Fibroblast of pulmonary artery (primary cell): ENCODE measurements around the gene CLSTN2.

Source experiments
- DNase-seq: peaks from one replicate; pipeline ENCODE4 v3.0.0-alpha.2; 2010; ENCODE audit warnings: low read depth
- H3K4me3 ChIP-seq: replicated peaks from 2 replicates; pipeline ENCODE4 v1.5.1; 2011; ENCODE audit warnings: low read depth, mild to moderate bottlenecking, control low read depth, low read length, moderate library complexity
- TF ChIP-seq, protein P1 (sequence below): IDR thresholded peaks from 2 replicates; pipeline ENCODE4 v1.5.1; 2011; ENCODE audit warnings: mild to moderate bottlenecking, control low read depth, low read length, inconsistent platforms; ENCODE audit errors: missing control alignments

Gene CLSTN2

DNA sequence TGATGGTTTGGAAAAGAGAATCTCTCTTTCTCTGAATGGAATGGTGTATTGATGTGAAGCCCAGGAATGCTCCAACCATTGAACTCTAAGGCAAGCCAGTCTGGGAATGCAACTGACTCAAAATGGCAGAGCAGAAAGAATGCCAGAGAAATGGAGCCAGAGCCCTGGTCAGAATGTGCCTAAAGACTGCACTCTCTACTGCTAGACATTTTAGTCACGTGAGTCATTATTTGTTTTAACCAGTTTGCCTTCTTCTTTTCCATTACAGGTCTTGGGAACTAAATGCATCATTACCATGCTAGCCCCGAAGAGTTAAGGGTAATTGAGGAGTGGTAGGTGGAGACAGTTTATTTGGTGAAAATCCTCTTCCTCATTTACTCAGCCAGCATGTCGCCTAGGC, 675.6 kb downstream of the CLSTN2 start:
- TF ChIP-seq, protein P1, sequence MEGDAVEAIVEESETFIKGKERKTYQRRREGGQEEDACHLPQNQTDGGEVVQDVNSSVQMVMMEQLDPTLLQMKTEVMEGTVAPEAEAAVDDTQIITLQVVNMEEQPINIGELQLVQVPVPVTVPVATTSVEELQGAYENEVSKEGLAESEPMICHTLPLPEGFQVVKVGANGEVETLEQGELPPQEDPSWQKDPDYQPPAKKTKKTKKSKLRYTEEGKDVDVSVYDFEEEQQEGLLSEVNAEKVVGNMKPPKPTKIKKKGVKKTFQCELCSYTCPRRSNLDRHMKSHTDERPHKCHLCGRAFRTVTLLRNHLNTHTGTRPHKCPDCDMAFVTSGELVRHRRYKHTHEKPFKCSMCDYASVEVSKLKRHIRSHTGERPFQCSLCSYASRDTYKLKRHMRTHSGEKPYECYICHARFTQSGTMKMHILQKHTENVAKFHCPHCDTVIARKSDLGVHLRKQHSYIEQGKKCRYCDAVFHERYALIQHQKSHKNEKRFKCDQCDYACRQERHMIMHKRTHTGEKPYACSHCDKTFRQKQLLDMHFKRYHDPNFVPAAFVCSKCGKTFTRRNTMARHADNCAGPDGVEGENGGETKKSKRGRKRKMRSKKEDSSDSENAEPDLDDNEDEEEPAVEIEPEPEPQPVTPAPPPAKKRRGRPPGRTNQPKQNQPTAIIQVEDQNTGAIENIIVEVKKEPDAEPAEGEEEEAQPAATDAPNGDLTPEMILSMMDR: no peak
- DNase-seq: no peak
- no peak overlapping the region for H3K4me3 ChIP-seq

DNA sequence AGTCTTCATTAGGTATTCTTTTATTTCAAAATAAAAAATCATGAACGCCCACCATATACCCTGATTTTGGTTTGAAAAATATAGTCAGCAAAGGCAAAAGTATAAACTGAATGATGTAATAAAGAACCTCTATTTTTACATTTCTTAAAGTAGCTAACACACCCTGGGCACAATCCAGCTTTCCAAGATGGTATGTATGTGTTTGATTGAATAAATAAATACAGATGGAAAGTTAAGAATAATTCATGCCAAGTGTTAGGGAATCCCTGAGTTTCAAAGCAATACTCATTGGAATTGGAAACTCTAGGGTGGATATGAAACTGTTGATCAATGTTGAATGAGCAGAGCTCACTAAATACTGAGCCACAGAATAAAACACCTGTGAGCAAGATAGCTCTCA, 679.0 kb downstream of the CLSTN2 start:
- TF ChIP-seq, protein P1: no peak

DNA sequence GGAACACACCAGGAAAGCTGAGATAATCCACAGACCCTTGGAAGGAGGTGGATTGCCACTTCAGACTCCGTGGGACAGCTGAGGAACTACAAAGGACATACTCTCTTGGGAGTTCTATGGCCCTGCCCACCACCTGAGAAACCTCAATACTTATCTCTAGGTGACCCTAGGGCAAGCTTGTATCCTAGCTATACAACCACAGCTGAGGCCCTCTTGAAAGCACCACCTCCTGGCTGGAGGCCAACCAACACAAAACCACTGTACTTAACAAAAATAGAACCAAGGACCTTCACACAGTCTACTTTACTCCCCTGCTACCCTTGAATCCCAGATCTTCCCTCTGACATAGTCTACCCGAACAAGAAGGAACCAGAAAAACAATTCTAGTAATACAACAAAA, 682.1 kb downstream of the CLSTN2 start:
- DNase-seq: no peak
- TF ChIP-seq, protein P1: no peak
- H3K4me3 ChIP-seq: no peak overlapping the region

More for the DNA sequence above, 679.0 kb downstream of the CLSTN2 start:
- no peak overlapping the region for H3K4me3 ChIP-seq
- DNase-seq: no peak

DNA sequence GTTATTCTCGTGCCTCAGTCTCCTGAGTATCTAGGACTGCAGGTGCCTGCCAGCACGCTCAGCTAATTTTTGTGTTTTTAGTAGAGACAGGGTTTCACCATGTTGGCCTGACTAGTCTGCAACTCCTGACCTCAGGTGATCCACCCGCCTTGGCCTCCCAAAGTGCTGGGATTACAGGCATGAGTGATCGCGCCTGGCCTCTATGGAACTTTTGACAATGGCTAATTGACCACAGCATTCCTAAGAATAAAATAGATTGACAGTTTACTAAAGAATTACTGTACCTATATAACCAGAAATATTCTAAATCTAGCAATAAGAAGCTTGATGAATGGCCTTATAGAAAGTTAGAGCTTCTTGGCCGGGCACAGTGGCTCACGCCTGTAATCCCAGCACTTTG, 691.9 kb downstream of the CLSTN2 start:
- no peak for DNase-seq
- TF ChIP-seq, protein P1: no peak
- H3K4me3 ChIP-seq: no peak overlapping the region
